GM23248 (cell line): Measurements from ENCODE around the gene ESRRB. TPM values are rescaled to one million over a fixed set of nuclear protein-coding genes. Genes with fewer than 3 reads are reported as not detected.

Experiments
- DNase-seq: peaks from one replicate; pipeline ENCODE4 v3.0.0-alpha.2; 2015
- H2AFZ ChIP-seq: fragments of 200-600 bp; sonication (generic); 2 replicates; pipeline ENCODE4 v1.6.1; 2016; ENCODE audit warnings: antibody characterized with exemption
- H3F3A ChIP-seq: fragments of 200-600 bp; sonication (generic); 2 replicates; pipeline ENCODE4 v1.6.1; 2016; ENCODE audit warnings: mild to moderate bottlenecking, antibody characterized with exemption, mixed run types; ENCODE audit not compliant: insufficient read depth
- H3K27ac ChIP-seq: fragments of 200-600 bp; sonication (generic); 2 replicates; pipeline ENCODE4 v1.5.1; 2016; ENCODE audit warnings: mild to moderate bottlenecking
- H3K27me3 ChIP-seq: fragments of 200-600 bp; sonication (generic); replicated peaks from 2 replicates; pipeline ENCODE4 v1.6.1; 2016; ENCODE audit warnings: mild to moderate bottlenecking; ENCODE audit not compliant: insufficient read depth
- H3K36me3 ChIP-seq: fragments of 200-600 bp; sonication (generic); 2 replicates; pipeline ENCODE4 v1.6.1; 2016; ENCODE audit warnings: low read depth, mild to moderate bottlenecking
- H3K4me1 ChIP-seq: fragments of 200-600 bp; sonication (generic); 2 replicates; pipeline ENCODE4 v1.6.1; 2016; ENCODE audit warnings: mild to moderate bottlenecking; ENCODE audit not compliant: insufficient read depth
- H3K4me2 ChIP-seq: fragments of 200-600 bp; sonication (generic); one replicate; pipeline ENCODE4 v1.6.1; 2016; ENCODE audit warnings: mild to moderate bottlenecking; ENCODE audit not compliant: unreplicated experiment
- H3K4me3 ChIP-seq: fragments of 200-600 bp; sonication (generic); 2 replicates; pipeline ENCODE4 v1.5.1; 2016; ENCODE audit warnings: mild to moderate bottlenecking
- H3K79me2 ChIP-seq: fragments of 200-600 bp; sonication (generic); 2 replicates; pipeline ENCODE4 v1.6.1; 2016; ENCODE audit warnings: mild to moderate bottlenecking; ENCODE audit not compliant: insufficient read depth
- H3K9ac ChIP-seq: fragments of 200-600 bp; sonication (generic); 2 replicates; pipeline ENCODE4 v1.6.1; 2016; ENCODE audit warnings: mild to moderate bottlenecking
- H3K9me2 ChIP-seq: fragments of 200-600 bp; sonication (generic); 2 replicates; pipeline ENCODE4 v1.6.1; 2016; ENCODE audit warnings: mixed run types, mild to moderate bottlenecking, moderate library complexity; ENCODE audit not compliant: insufficient read depth
- H3K9me3 ChIP-seq: fragments of 200-600 bp; sonication (generic); one replicate; pipeline ENCODE4 v1.6.1; 2017; ENCODE audit warnings: low read depth
- H4K20me1 ChIP-seq: fragments of 200-600 bp; sonication (generic); 2 replicates; pipeline ENCODE4 v1.6.0; 2016; ENCODE audit not compliant: insufficient read depth
- EZH2 ChIP-seq: fragments of 200-600 bp; sonication (generic); IDR thresholded peaks from 2 replicates; pipeline ENCODE4 v1.6.1; 2018; ENCODE audit warnings: antibody characterized with exemption, mild to moderate bottlenecking; ENCODE audit not compliant: insufficient read depth, poor library complexity, severe bottlenecking
- EZH2phosphoT487 ChIP-seq: fragments of 200-600 bp; sonication (generic); IDR thresholded peaks from 2 replicates; pipeline ENCODE4 v1.6.1; 2018; ENCODE audit warnings: antibody characterized with exemption, moderate library complexity, mild to moderate bottlenecking, low read depth; ENCODE audit not compliant: insufficient read depth
- WGBS, 2 experiments: methylation state at CpG; one replicate each; pipeline ENCODE4 v1.1.6; 2015 to 2017; ENCODE audit warnings: low lambda C conversion rate in 2 of 2, low coverage in 1 of 2; ENCODE audit errors: missing lambda C conversion rate in 2 of 2; 5-methylcytosine and 5-hydroxymethylcytosine counted together
- in situ Hi-C: fragments of 300-500 bp; cut with MboI; formaldehyde crosslinking; loops from 2 replicates; pipeline ENCODE4 v1.15.0; 2020
- polyA plus RNA-seq: library from polyadenylated mRNA; unstranded; fragments of >200 nt; fragmentation: Nextera tagmentation; extraction: Ambion mirVana; gene quantifications from 2 replicates; pipeline ENCODE4 v1.2.1, GENCODE V29; 2016
- total RNA-seq: library from RNA; depleted of rRNA; stranded (reverse); fragments of >200 nt; shearing (Covaris generic); gene quantifications from 2 replicates; pipeline ENCODE4 v1.2.3, GENCODE V29; 2014

ESRRB gene
- total and polyA plus RNA-seq, 2 experiments from 2014 or later = not detected

GRCh38 chr14:76500011-76500410 is 124.1 kb downstream of the ESRRB start:
- DNase-seq = peak; percentile 74
- H3K4me1 ChIP-seq = no peaks in the 10 kb centered on the region
- H2AFZ ChIP-seq = peak overlapping the region; percentile 2; the same call in 1 of the 2 replicates
- peaks cover 4% of the 10 kb centered on the region; the same call in 1 of the 2 replicates for H3K27me3 ChIP-seq
- no peak overlapping the region for H3K27ac ChIP-seq
- H3K9ac ChIP-seq = no peak overlapping the region
- no peaks in the 10 kb centered on the region for H3K9me3 ChIP-seq
- no peaks in the 10 kb centered on the region for H3K36me3 ChIP-seq
- no peak overlapping the region for H3K4me3 ChIP-seq
- no peaks in the 10 kb centered on the region for H3K79me2 ChIP-seq
- H4K20me1 ChIP-seq = no peaks in the 10 kb centered on the region
- TF ChIP-seq EZH2 = no peak
- no peak for TF ChIP-seq EZH2phosphoT487
- WGBS, 2 experiments = 0 to 4% methylated on average over 6 of the region's 6 CpGs
- in situ Hi-C loops = no loop called here
- no peak overlapping the region for H3K4me2 ChIP-seq
- H3K9me2 ChIP-seq = no peaks in the 10 kb centered on the region
- H3F3A ChIP-seq = no peaks in the 10 kb centered on the region

GRCh38 chr14:76500480-76500879 is 124.5 kb downstream of the ESRRB start:
- no peak overlapping the region for H3K9ac ChIP-seq
- H3K36me3 ChIP-seq = no peaks in the 10 kb centered on the region
- TF ChIP-seq EZH2 (no peak), EZH2phosphoT487 (no peak)
- H3F3A ChIP-seq = no peaks in the 10 kb centered on the region
- H3K9me3 ChIP-seq = no peaks in the 10 kb centered on the region
- no peaks in the 10 kb centered on the region for H4K20me1 ChIP-seq
- 25 to 33% methylated on average over 6 of the region's 6 CpGs for WGBS, 2 experiments
- no peaks in the 10 kb centered on the region for H3K9me2 ChIP-seq
- in situ Hi-C loops = no loop called here
- no peak overlapping the region for H3K4me3 ChIP-seq
- H3K4me1 ChIP-seq = no peaks in the 10 kb centered on the region
- no peaks in the 10 kb centered on the region for H3K79me2 ChIP-seq
- H2AFZ ChIP-seq = peak overlapping the region; percentile 2; the same call in 1 of the 2 replicates
- no peak overlapping the region for H3K27ac ChIP-seq
- DNase-seq = no peak
- H3K27me3 ChIP-seq = peaks cover 4% of the 10 kb centered on the region; the same call in 1 of the 2 replicates
- H3K4me2 ChIP-seq = no peak overlapping the region

- no peaks in the 10 kb centered on the region for H4K20me1 ChIP-seq
- no peak overlapping the region for H3K4me3 ChIP-seq
- H3K4me2 ChIP-seq = no peak overlapping the region
- H2AFZ ChIP-seq = no peak overlapping the region
- H3K36me3 ChIP-seq = no peaks in the 10 kb centered on the region
- WGBS, 2 experiments = 72 to 84% methylated on average over 7 of the region's 7 CpGs
- no peaks in the 10 kb centered on the region for H3K4me1 ChIP-seq
- no peaks in the 10 kb centered on the region for H3F3A ChIP-seq
- H3K27me3 ChIP-seq = peaks cover 2% of the 10 kb centered on the region; the same call in 1 of the 2 replicates
- no peak for TF ChIP-seq EZH2phosphoT487
- no peak for TF ChIP-seq EZH2
- H3K9me3 ChIP-seq = no peaks in the 10 kb centered on the region
- H3K79me2 ChIP-seq = no peaks in the 10 kb centered on the region
- no peak overlapping the region for H3K27ac ChIP-seq
- in situ Hi-C loops = no loop called here
- DNase-seq = no peak
- no peaks in the 10 kb centered on the region for H3K9me2 ChIP-seq
- H3K9ac ChIP-seq = no peak overlapping the region
Measured at GRCh38 chr14:76501156-76501720, 125.3 kb downstream of the ESRRB start.

GRCh38 chr14:76502219-76502618 is 126.3 kb downstream of the ESRRB start:
- in situ Hi-C loops = no loop called here
- H4K20me1 ChIP-seq = no peaks in the 10 kb centered on the region
- no peak overlapping the region for H3K9ac ChIP-seq
- no peak for DNase-seq
- no peak overlapping the region for H3K4me3 ChIP-seq
- no peak overlapping the region for H2AFZ ChIP-seq
- H3K9me2 ChIP-seq = no peaks in the 10 kb centered on the region
- H3K79me2 ChIP-seq = no peaks in the 10 kb centered on the region
- H3F3A ChIP-seq = no peaks in the 10 kb centered on the region
- H3K4me1 ChIP-seq = no peaks in the 10 kb centered on the region
- no peaks in the 10 kb centered on the region for H3K9me3 ChIP-seq
- H3K4me2 ChIP-seq = no peak overlapping the region
- 85 to 86% methylated on average over 4 of the region's 4 CpGs for WGBS, 2 experiments
- no peak overlapping the region for H3K27ac ChIP-seq
- H3K27me3 ChIP-seq = no peaks in the 10 kb centered on the region; the same call in 1 of the 2 replicates
- TF ChIP-seq EZH2phosphoT487 = no peak
- TF ChIP-seq EZH2 = no peak
- no peaks in the 10 kb centered on the region for H3K36me3 ChIP-seq

- H3K27ac ChIP-seq = no peak overlapping the region
- no peak for TF ChIP-seq EZH2
- H2AFZ ChIP-seq = no peak overlapping the region
- WGBS, 2 experiments = 70 to 74% methylated on average over 3 of the region's 3 CpGs
- no peak overlapping the region for H3K4me2 ChIP-seq
- H3F3A ChIP-seq = no peaks in the 10 kb centered on the region
- no peak overlapping the region for H3K4me3 ChIP-seq
- no peaks in the 10 kb centered on the region for H3K9me3 ChIP-seq
- no peak overlapping the region for H3K9ac ChIP-seq
- H3K27me3 ChIP-seq = no peaks in the 10 kb centered on the region; the same call in 1 of the 2 replicates
- H3K79me2 ChIP-seq = no peaks in the 10 kb centered on the region
- H3K9me2 ChIP-seq = no peaks in the 10 kb centered on the region
- H3K4me1 ChIP-seq = no peaks in the 10 kb centered on the region
- no peaks in the 10 kb centered on the region for H3K36me3 ChIP-seq
- in situ Hi-C loops = no loop called here
- no peaks in the 10 kb centered on the region for H4K20me1 ChIP-seq
- DNase-seq = no peak
Measured at GRCh38 chr14:76502638-76503037, 126.7 kb downstream of the ESRRB start.
